Measurements from ENCODE around the gene RPL37A.

RPL37A gene

DNA sequence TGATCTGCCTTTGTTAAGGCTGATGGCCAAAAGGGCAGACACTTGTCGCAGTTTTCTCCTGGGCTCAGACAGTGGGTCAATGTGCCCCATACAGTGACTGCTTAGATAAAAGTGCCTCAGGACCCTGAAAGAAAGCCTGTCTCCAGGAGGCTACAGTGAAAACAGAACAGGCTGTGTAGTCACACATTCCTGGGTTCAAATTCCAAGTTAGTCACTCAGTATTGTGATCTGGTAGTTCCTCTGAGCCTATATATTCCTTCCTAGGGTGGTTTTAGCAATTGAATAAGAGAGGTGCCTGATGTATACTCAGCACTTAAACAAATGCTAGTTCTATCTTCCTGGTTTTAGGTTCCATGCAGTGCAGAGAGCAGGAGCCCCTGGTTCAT is 54.4 kb downstream of the RPL37A start:
- TF ChIP-seq, protein P1, sequence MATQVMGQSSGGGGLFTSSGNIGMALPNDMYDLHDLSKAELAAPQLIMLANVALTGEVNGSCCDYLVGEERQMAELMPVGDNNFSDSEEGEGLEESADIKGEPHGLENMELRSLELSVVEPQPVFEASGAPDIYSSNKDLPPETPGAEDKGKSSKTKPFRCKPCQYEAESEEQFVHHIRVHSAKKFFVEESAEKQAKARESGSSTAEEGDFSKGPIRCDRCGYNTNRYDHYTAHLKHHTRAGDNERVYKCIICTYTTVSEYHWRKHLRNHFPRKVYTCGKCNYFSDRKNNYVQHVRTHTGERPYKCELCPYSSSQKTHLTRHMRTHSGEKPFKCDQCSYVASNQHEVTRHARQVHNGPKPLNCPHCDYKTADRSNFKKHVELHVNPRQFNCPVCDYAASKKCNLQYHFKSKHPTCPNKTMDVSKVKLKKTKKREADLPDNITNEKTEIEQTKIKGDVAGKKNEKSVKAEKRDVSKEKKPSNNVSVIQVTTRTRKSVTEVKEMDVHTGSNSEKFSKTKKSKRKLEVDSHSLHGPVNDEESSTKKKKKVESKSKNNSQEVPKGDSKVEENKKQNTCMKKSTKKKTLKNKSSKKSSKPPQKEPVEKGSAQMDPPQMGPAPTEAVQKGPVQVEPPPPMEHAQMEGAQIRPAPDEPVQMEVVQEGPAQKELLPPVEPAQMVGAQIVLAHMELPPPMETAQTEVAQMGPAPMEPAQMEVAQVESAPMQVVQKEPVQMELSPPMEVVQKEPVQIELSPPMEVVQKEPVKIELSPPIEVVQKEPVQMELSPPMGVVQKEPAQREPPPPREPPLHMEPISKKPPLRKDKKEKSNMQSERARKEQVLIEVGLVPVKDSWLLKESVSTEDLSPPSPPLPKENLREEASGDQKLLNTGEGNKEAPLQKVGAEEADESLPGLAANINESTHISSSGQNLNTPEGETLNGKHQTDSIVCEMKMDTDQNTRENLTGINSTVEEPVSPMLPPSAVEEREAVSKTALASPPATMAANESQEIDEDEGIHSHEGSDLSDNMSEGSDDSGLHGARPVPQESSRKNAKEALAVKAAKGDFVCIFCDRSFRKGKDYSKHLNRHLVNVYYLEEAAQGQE (IDR thresholded peaks at IDR 0.05; ENCODE audit: insufficient replicate concordance, low read depth), result no peak
- TF ChIP-seq, protein P2, sequence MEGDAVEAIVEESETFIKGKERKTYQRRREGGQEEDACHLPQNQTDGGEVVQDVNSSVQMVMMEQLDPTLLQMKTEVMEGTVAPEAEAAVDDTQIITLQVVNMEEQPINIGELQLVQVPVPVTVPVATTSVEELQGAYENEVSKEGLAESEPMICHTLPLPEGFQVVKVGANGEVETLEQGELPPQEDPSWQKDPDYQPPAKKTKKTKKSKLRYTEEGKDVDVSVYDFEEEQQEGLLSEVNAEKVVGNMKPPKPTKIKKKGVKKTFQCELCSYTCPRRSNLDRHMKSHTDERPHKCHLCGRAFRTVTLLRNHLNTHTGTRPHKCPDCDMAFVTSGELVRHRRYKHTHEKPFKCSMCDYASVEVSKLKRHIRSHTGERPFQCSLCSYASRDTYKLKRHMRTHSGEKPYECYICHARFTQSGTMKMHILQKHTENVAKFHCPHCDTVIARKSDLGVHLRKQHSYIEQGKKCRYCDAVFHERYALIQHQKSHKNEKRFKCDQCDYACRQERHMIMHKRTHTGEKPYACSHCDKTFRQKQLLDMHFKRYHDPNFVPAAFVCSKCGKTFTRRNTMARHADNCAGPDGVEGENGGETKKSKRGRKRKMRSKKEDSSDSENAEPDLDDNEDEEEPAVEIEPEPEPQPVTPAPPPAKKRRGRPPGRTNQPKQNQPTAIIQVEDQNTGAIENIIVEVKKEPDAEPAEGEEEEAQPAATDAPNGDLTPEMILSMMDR (IDR thresholded peaks at IDR 0.05; ENCODE audit: insufficient read depth, low read length), result no peak
- TF ChIP-seq SPI1 (IDR thresholded peaks at IDR 0.05; ENCODE audit: borderline replicate concordance, low read depth), result no peak
- no peak for TF ChIP-seq POLR2AphosphoS5 (IDR thresholded peaks at IDR 0.05; ENCODE audit: low read depth)
- TF ChIP-seq GABPA (IDR thresholded peaks at IDR 0.05; ENCODE audit: low read depth), result no peak
- no peak for DNase-seq (ENCODE audit: low read depth in 1 of 2, low spot score in 1 of 2)
- Histone ChIP-seq H3K27me3 (ENCODE audit: insufficient read depth, poor library complexity, severe bottlenecking) (no peaks in the 10 kb centered on the region), H3K27ac (replicated peaks) (no peak overlapping the region), H3K4me3 (replicated peaks; ENCODE audit: insufficient read depth, low read length) (no peak overlapping the region)
